Astrocyte of the hippocampus (primary cell): ENCODE results near the gene FOXO3.
A peak's percentile ranks its signal among the peaks of the same experiment; 100 is the strongest.

Experiments used
- DNase-seq: peaks from one replicate; pipeline ENCODE4 v3.0.0; 2011; ENCODE audit warnings: low read depth, low spot score

Gene FOXO3

GRCh38 chr6:108574457-108575141 lies 13.9 kb downstream of the FOXO3 start:
- no peak for DNase-seq

- DNase-seq = no peak
These were observed 15.3 kb downstream of the FOXO3 start for GRCh38 chr6:108575905-108576494.

GRCh38 chr6:108576709-108577108 lies 16.0 kb downstream of the FOXO3 start:
- DNase-seq = no peak

GRCh38 chr6:108578166-108578565 lies 17.4 kb downstream of the FOXO3 start:
- no peak for DNase-seq

- peak; percentile 46 for DNase-seq
These were observed 18.0 kb downstream of the FOXO3 start for GRCh38 chr6:108578595-108579327.

- no peak for DNase-seq
These were observed 18.6 kb downstream of the FOXO3 start for GRCh38 chr6:108579328-108579721.

- DNase-seq = no peak
These were observed 19.9 kb downstream of the FOXO3 start for GRCh38 chr6:108580646-108581045.

GRCh38 chr6:108581237-108581931 lies 20.7 kb downstream of the FOXO3 start:
- DNase-seq = peak; percentile 81

- DNase-seq = peak; percentile 45
These were observed 21.3 kb downstream of the FOXO3 start for GRCh38 chr6:108581932-108582475.

- DNase-seq = no peak
These were observed 21.9 kb downstream of the FOXO3 start for GRCh38 chr6:108582618-108583017.

- DNase-seq = no peak
These were observed 23.6 kb downstream of the FOXO3 start for GRCh38 chr6:108584323-108584722.

- no peak for DNase-seq
These were observed 24.6 kb downstream of the FOXO3 start for GRCh38 chr6:108585359-108585758.

GRCh38 chr6:108585921-108586536 lies 25.3 kb downstream of the FOXO3 start:
- DNase-seq = no peak

GRCh38 chr6:108587258-108588059 lies 26.7 kb downstream of the FOXO3 start:
- DNase-seq = peak; percentile 53

- peak; percentile 73 for DNase-seq
These were observed 27.9 kb downstream of the FOXO3 start for GRCh38 chr6:108588586-108588985.

GRCh38 chr6:108589244-108589791 lies 28.6 kb downstream of the FOXO3 start:
- peak; percentile 77 for DNase-seq

GRCh38 chr6:108591040-108591816 lies 30.5 kb downstream of the FOXO3 start:
- DNase-seq = no peak

GRCh38 chr6:108592371-108593337 lies 31.9 kb downstream of the FOXO3 start:
- DNase-seq = peak; percentile 83
